Measurements from ENCODE around the gene NSL1.

The NSL1 gene

DNA sequence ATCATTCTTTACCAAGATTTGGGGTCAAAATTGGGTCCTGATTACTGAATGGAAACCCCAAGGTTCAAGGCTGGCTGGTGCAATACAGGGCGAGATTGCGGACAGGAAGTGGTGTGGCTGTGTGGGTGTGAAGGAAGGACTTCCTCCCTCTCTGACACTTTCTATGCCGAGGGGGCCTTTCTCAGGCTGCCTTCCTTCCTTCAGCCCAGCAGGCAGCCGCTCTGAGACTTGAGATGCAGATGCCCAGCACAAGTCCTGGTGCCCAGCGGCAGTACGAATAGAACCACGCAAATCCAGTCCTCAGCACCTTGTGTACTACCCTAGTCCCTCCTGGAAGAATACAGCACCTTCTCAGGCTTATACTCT, 108.2 kb downstream of the NSL1 start:
- no peak for DNase-seq

DNA sequence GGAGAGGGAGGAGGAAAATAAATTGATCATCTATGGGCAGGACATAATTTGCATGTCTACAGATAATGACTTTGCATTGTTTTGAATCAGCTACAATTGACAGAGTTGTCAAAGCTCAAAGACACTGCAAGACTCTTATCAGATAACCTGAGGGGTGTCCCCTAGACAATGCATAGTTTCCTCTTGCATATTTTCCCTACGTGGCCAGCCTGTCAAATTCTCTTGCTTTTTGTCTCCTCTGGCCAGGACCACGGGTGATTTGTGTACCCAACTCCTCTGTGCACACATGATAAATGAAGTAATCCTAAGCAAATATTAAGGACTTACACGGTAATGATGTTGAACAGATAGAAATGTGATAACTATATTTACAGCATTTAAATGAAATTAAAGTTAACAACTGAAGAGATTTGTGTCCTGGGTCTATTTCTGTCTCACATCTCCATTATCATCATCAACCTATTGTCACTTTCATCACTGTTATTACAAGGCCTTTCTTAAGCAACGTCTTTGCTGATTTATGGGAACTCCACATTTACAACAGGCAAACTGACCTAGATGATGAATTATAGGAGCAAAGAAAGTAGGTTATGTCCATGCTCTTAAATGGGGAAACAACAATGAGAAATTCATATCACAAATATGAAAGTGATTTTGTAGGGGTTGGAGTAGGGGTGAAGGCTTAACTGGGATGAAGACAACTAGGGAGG, 110.7 kb downstream of the NSL1 start:
- no peak for DNase-seq

DNA sequence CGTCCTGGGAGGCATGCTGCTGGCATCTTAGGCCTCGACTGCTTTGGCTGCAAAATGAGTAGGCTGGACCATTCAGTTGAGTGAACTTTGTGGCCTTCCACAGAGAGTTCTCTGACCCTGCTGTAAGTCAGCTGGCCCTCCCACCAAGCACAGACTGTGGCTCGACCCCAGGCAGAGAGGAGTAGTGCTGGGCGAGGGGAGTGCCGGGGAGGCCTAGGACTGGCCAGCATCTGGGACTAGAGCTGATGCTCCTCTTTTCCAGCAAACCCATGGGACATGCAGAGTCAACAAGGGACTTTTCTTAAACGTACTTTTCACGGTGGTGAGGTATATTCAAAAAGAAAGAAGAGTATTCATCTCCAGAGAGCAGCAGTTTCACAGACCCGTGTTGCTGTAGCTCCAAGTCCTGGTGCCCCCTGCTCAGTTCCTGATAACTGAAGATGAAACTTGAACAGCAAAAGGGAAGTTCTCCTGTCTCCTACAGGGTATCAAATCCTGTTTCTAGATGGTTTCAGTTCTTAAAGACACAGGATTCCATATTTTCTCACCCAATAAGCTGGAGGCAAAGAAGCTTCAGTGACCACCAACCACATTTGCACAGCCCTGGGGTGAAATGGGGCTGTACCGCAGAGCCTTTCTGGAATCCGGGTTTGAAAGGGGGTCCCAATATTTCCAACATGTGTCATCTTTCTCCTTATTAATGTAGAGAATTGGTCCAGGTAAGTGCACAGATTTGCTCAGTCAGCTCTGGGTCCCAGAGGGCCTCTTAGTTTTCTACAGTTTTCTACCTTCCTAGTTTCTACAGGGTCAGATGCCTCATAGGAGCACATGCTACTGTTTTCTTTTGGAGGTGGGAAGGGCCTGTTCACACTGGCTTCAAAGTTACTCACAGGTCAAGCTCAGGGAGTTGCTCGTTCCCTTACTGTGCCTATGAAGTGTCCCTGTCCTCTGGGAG, 112.8 kb downstream of the NSL1 start:
- DNase-seq = no peak

DNA sequence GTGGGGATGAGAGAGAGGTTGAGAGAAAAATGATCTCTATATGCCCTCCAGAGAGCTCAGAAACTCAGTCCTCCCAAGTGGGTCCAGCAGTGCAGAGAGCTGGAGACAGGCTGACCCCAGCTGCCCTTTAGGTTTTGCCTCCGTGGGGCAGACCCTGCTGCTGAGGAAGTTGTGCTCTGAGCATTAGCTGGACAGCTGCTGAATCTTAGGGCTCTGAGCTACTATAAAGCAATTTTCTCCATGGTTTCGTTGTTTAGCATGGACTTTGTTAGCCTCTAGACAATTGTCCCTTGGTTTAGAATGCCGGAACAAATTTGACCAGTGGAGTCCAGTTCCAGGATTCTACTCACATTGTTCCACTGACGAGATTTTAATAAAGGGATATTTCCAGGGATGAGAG, 114.0 kb downstream of the NSL1 start:
- DNase-seq = no peak

DNA sequence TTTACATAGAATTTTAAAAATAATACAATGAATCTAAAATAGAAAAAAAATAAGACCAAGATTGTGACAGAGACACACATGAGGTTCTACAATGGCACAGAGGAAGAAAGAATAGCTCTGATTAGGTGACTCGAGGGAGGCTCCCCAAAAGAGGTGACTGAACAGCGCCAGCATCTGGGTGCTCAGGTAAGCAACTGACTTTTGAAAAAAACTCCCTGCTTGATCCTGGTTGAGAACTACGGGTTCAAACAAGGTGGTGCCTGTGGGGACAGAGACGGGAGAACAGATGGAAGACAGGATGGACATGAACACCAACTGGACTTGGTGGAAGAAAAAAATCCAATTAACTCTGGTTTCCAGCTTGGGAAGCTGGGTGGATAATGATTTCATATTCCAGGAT, 114.4 kb downstream of the NSL1 start:
- DNase-seq = no peak

All from cortex of kidney (tissue), 1 donor.